HG03103 (cell line): ENCODE measurements around the gene COL26A1.

Experiments
- ATAC-seq: cut with Tn5 transposase; IDR thresholded peaks from one replicate; pipeline ENCODE4 v1.9.1; 2021; ENCODE audit warnings: low read depth; ENCODE audit not compliant: unreplicated experiment

The COL26A1 gene

GRCh38 chr7:101529560-101529959 lies 166.9 kb downstream of the COL26A1 start:
- ATAC-seq = no peak

- ATAC-seq = no peak
These were observed 169.2 kb downstream of the COL26A1 start for GRCh38 chr7:101531726-101532357.

- no peak for ATAC-seq
These were observed 169.9 kb downstream of the COL26A1 start for GRCh38 chr7:101532400-101533102.

- ATAC-seq = no peak
These were observed 170.4 kb downstream of the COL26A1 start for GRCh38 chr7:101533103-101533465.

- ATAC-seq = no peak
These were observed 171.5 kb downstream of the COL26A1 start for GRCh38 chr7:101534015-101534803.

- no peak for ATAC-seq
These were observed 172.2 kb downstream of the COL26A1 start for GRCh38 chr7:101534873-101535272.

- no peak for ATAC-seq
These were observed 172.7 kb downstream of the COL26A1 start for GRCh38 chr7:101535351-101535751.

- ATAC-seq = no peak
These were observed 173.6 kb downstream of the COL26A1 start for GRCh38 chr7:101536232-101536631.

- no peak for ATAC-seq
These were observed 174.0 kb downstream of the COL26A1 start for GRCh38 chr7:101536668-101537067.

- no peak for ATAC-seq
These were observed 174.5 kb downstream of the COL26A1 start for GRCh38 chr7:101537205-101537604.

- no peak for ATAC-seq
These were observed 175.4 kb downstream of the COL26A1 start for GRCh38 chr7:101537935-101538595.

GRCh38 chr7:101538596-101539459 lies 176.2 kb downstream of the COL26A1 start:
- ATAC-seq = no peak

- ATAC-seq = no peak
These were observed 177.1 kb downstream of the COL26A1 start for GRCh38 chr7:101539784-101540183.

GRCh38 chr7:101542527-101543241 lies 180.0 kb downstream of the COL26A1 start:
- no peak for ATAC-seq

GRCh38 chr7:101543242-101543766 lies 180.6 kb downstream of the COL26A1 start:
- no peak for ATAC-seq

GRCh38 chr7:101543846-101544245 lies 181.2 kb downstream of the COL26A1 start:
- ATAC-seq = no peak

- no peak for ATAC-seq
These were observed 182.9 kb downstream of the COL26A1 start for GRCh38 chr7:101545441-101546190.

- ATAC-seq = no peak
These were observed 183.7 kb downstream of the COL26A1 start for GRCh38 chr7:101546308-101546936.
